Thyroid gland (tissue), 4 donors: ENCODE measurements around the gene THOC2.

ENCODE experiments used
- CTCF ChIP-seq, 6 experiments: fragments of 200-600 bp in 3 of 6; fragments of 450-650 bp in 3 of 6; sonication (generic) in 3 of 6; IDR thresholded peaks; one replicate each; pipeline ENCODE4 v1.5.1; 2016 to 2019; ENCODE audit warnings: antibody characterized with exemption in 6 of 6, mild to moderate bottlenecking in 2 of 6, inconsistent platforms in 1 of 6, moderate library complexity in 1 of 6
- POLR2A ChIP-seq, 2 donors: fragments of 450-650 bp; IDR thresholded peaks; one replicate each; pipeline ENCODE4 v1.6.1; 2017; ENCODE audit warnings: antibody characterized with exemption in 2 of 2, mild to moderate bottlenecking in 2 of 2, moderate library complexity in 1 of 2

GRCh38 chrX:123685232-123685631 lies 47.6 kb downstream of the THOC2 start:
- TF ChIP-seq CTCF (IDR thresholded peaks at IDR 0.05), result no peak
- TF ChIP-seq POLR2A (IDR thresholded peaks at IDR 0.05), result no peak
